GM12874 (cell line): ENCODE measurements around the gene PEPD.

Experiments used
- TF ChIP-seq, protein P1 (sequence below): IDR thresholded peaks from 2 replicates; pipeline ENCODE4 v1.5.1; 2011; ENCODE audit warnings: low read depth, mild to moderate bottlenecking, control low read depth, low read length, moderate library complexity; ENCODE audit not compliant: insufficient read depth

The PEPD gene

DNA sequence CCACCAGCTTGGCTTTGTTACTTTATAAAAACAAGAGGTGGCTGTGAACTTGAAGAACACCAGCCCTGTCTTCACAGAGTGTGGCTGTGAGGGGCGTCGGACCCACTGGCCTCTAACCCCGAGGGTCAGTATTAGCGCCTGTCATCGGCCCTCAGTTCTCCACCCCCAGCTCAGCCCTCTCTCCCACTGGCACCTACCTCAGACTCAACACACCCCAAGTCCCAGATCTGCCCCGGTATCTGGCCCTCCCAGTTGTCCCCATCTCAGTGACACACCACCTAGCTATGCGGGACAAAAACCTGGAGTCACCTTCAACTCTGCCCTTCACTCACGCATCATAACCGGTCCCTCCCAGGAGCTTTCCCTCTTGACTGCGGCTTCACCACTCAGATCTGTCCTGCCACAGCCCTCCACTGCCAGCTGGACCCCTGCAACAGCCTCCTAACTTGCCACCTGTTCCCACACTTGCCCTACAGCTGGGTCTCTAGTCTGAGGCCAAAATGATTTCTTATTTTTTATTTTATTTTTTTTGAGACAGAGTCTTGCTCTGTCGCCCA, 45.4 kb downstream of the PEPD start:
- TF ChIP-seq, protein P1, sequence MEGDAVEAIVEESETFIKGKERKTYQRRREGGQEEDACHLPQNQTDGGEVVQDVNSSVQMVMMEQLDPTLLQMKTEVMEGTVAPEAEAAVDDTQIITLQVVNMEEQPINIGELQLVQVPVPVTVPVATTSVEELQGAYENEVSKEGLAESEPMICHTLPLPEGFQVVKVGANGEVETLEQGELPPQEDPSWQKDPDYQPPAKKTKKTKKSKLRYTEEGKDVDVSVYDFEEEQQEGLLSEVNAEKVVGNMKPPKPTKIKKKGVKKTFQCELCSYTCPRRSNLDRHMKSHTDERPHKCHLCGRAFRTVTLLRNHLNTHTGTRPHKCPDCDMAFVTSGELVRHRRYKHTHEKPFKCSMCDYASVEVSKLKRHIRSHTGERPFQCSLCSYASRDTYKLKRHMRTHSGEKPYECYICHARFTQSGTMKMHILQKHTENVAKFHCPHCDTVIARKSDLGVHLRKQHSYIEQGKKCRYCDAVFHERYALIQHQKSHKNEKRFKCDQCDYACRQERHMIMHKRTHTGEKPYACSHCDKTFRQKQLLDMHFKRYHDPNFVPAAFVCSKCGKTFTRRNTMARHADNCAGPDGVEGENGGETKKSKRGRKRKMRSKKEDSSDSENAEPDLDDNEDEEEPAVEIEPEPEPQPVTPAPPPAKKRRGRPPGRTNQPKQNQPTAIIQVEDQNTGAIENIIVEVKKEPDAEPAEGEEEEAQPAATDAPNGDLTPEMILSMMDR = no peak

DNA sequence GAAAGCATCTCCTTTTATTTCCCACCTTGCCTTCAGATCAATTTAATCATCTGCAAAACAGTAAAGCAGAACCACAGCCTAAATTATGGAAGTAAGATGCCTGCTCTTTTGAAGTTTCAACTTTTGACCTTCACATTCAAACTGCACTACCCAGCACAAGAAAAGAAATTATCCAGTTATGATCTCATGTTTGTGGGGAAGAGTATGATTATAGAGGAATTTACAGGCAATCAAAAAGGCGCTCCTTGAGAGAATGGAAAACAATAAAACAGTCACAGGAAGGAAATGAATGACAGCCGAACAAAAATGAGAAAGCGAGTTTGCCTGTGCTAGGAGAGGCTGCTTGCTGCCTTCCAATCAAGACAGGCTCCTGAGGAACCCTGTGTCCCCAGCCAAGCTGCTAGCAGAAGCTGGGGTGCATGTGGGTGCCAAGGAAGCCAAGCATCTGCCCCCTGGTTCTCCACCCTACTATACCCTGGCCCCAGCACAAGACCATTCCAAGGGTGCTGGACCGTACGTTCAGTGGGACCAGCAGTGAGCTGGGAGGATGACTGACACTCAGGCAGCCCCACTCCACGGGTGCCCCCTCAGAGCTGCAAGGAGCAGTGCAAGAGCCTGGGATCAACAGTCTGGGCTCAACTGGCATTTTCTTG, 47.8 kb downstream of the PEPD start:
- TF ChIP-seq, protein P1 = no peak

DNA sequence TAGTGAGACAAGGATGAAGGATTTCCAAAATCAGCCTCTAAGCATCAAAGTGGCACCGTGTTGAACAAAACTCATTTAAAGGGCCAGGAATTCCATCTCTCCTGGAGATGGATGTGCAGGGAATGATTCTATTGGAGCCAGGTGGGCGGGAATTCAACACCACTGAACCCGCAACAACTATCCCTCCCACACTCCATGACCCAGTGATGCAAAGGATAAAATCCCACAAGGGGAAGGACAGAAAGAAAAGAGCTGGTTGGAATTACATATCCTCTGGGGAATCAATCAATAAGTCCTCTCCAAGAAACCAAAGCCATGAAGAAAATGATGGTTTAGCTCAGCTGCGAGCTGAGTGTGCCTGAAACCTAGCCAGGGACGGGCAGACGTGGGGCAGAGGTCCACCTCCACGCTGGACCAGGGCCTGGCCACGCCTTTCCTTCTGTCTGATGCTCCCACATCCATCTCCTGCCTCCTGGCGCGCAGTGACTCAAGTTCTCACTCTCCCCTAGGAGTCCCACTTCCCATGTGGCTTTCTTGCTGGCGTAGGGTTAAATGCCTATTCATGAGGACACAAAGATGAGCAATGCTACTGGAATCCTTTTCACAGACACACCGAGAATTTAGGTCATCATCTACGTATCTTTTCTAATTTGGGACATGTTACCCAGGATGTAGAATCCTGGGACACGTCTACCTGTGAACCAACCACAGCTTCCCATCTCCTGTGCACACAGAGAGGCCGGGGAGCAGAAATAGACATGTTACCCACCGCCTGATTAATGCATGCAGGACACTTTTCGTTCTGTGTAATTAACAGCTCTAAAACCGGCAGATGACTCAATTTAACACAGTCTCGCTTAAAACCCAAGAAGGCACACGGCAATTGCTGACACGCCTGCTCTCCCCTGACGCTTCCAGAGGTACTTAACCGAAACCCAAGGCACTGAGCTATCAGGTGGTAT, 48.6 kb downstream of the PEPD start:
- TF ChIP-seq, protein P1 = no peak

DNA sequence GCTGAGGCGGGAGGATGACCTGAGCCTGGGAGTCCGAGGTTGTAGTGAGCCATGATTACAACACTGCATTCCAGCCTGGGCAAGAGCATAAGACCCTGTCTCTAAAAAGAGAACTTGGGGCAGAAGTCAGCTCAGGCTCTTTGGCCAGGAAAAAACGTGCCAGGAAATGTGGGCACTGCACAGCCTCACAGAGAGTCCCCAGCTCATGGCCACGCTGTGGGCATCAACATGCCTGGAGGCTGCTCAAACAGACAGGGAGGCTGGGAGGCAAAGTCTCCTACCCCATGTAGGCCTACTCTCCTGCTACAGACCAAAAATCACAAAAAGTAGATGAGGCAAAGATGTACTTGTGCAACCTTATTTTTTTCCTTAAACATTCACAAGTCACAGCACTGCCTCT, 49.4 kb downstream of the PEPD start:
- TF ChIP-seq, protein P1 = no peak

DNA sequence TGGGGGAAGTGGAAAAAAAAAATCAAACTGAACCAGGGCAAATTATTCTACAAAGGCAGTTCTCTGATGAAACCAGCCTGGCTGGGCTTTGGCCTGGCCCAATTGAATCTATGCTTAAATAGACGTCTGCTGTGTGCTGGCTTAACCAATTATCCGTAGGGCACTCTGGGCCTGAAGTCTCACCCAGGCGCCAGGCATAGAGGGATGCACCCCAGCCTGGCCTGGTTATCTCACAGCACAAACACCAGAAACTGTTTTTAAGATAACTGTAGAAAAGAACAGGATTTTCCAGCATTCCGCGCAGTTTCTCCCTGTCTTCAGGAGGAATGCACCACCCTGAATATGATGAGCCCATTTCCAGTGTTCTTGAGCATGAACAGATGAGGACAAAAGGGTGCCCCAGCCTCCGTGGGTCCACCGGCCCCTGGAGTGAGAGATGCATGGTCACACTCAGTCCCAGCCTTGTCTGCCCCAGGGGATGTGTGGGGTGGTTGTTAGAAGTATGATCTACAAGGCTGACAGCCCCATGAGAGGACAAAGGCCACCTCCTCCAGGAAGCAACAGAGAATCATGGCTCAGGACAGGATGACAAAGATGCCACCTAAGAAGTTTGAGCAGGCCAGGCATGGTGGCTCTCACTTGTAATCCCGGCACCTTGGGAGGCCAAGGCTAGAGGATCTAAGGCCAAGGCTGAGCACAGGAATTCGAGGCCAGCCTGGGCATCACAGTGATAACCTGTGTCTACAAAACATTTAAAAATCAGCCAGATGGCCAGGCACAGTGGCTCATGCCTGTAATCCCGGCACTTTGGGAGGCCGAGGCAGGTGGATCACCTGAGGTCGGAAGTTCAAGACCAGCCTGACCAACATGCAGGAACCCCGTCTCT, 50.2 kb downstream of the PEPD start:
- TF ChIP-seq, protein P1 = no peak

DNA sequence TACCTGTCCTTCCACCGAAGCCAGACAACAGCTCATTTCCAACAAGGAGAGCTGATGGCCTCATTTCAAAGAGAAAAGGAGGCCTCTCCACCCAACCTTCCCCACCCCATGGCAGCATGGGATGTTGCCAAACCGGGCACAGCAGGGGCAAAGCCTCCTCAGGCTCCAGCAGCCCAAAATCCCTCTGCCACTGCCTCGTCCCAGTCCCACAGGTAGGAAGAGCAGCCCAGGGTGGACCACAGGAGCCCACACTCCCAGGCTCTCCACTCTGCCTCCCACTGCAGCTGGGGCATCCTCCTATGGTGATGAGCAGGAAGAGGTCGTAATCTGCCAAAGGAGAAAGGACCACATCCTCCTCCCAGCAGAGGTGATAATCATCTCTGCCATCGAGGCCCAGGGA, 50.9 kb downstream of the PEPD start:
- TF ChIP-seq, protein P1 = no peak

DNA sequence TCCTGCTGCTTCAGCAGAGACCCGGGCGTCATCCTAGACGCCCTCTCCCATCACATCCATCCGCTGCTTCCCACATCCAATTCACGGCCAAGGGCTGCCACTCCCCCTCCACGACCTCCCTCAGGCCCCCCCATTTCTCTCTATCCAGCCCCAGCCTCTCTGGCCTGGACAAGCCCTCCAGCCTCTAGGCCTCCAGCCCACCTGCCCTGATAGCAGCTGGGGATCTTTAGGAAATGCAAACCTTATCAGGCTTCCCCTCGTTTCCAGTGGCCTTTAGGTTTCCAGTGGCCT, 51.6 kb downstream of the PEPD start:
- TF ChIP-seq, protein P1 = no peak
